Transverse colon (tissue), 4 donors: Measurements from ENCODE around the gene MORC1. TPM values are rescaled to one million over a fixed set of nuclear protein-coding genes. Genes with fewer than 3 reads are reported as not detected.

ENCODE experiments used
- DNase-seq: peaks from one replicate; pipeline ENCODE4 v3.0.0-alpha.2; 2019
- H3K27ac ChIP-seq, 4 donors: fragments of 200-600 bp; sonication (generic); 2 replicates each; pipeline ENCODE4 v1.5.1; 2016 to 2018; ENCODE audit warnings: inconsistent platforms in 4 of 4
- H3K27me3 ChIP-seq: fragments of 200-600 bp; sonication (generic); 2 replicates; pipeline ENCODE4 v1.5.1; 2017; ENCODE audit warnings: inconsistent platforms
- H3K36me3 ChIP-seq, 4 donors: fragments of 200-600 bp; sonication (generic); 2 replicates each; pipeline ENCODE4 v1.5.1; 2017 to 2019; ENCODE audit warnings: inconsistent platforms in 4 of 4
- H3K4me1 ChIP-seq, 4 donors: fragments of 200-600 bp; sonication (generic); 2 replicates each; pipeline ENCODE4 v1.5.1; 2017 to 2020; ENCODE audit warnings: inconsistent platforms in 4 of 4
- H3K4me3 ChIP-seq, 4 donors: fragments of 200-600 bp; sonication (generic); 1 replicate in 1 of 4; 2 replicates in 3 of 4; pipeline versions ENCODE4 v1.5.1 to v1.6.1; 2017 to 2019; ENCODE audit warnings: inconsistent platforms in 4 of 4
- H3K9me3 ChIP-seq, 2 donors: fragments of 200-600 bp; sonication (generic); 2 replicates each; pipeline ENCODE4 v1.5.1; 2017 to 2019; ENCODE audit warnings: inconsistent platforms in 2 of 2
- EP300 ChIP-seq: sonication (generic); formaldehyde crosslinking; IDR thresholded peaks from one replicate; pipeline ENCODE4 v1.6.1; 2017; ENCODE audit warnings: antibody characterized with exemption, low read depth
- POLR2A ChIP-seq: fragments of 450-650 bp; IDR thresholded peaks from one replicate; pipeline ENCODE4 v1.6.1; 2016; ENCODE audit warnings: antibody characterized with exemption, mild to moderate bottlenecking, moderate library complexity
- POLR2AphosphoS5 ChIP-seq, 3 donors: sonication (generic); formaldehyde crosslinking; IDR thresholded peaks; one replicate each; pipeline ENCODE4 v1.6.1; 2016; ENCODE audit warnings: antibody characterized with exemption in 3 of 3
- WGBS, 2 donors: methylation state at CpG; one replicate each; pipeline ENCODE4 v1.1.5; 2018; ENCODE audit warnings: low coverage in 1 of 2; 5-methylcytosine and 5-hydroxymethylcytosine counted together
- in situ Hi-C, 4 donors: fragments of 200-750 bp; cut with MboI; loops; one replicate each; pipeline versions ENCODE4 v1.15.0 to v1.15.1; 2017; ENCODE audit warnings: low sequenced_read_pairs in 3 of 4, low pct_ligation_motif_present in 1 of 4, low pct_unique_long_range_greater_than_20kb in 1 of 4
- intact Hi-C: fragments of 100-400 bp; cut with DNase I; formaldehyde crosslinking; loops from one replicate; pipeline ENCODE4 v1.15.1; 2023; ENCODE audit warnings: low total_unique reads
- total RNA-seq, 4 donors: library from RNA; depleted of rRNA; stranded (reverse); fragments of >200 nt; gene quantifications; one replicate each; pipeline ENCODE4 v1.1.0, GENCODE V29; 2016
- TF ChIP-seq, protein P1 (sequence below), 5 experiments: fragments of 200-600 bp in 3 of 5; fragments of 450-650 bp in 2 of 5; sonication (generic) in 3 of 5; IDR thresholded peaks; 1 replicate in 2 of 5; 2 replicates in 3 of 5; pipeline ENCODE4 v1.5.1; 2016 to 2017; ENCODE audit warnings: antibody characterized with exemption in 5 of 5, inconsistent platforms in 3 of 5, mild to moderate bottlenecking in 2 of 5, moderate library complexity in 1 of 5

MORC1 gene
- total RNA-seq, 4 donors from 2014 or later: 0.16 TPM; not detected in 3

DNA sequence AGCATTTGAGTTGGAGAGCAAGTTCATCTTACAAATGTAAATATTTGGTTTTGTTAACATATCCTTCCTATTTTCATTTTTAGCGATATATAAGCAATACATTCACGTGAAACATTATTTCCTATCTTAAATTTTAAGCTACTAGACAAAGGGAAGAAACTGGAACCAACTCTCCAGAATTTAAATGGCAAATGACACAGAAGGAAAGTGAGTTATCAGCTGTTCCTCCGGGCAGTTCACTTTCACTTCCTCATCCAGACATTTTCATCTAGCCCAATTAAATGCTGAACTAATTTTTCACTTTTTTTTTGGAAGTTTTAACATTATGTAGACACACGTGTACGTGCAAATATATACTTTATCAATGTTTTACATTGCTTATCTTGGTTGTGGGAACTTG is 58.7 kb downstream of the MORC1 start:
- no peak for TF ChIP-seq EP300
- no peak for TF ChIP-seq POLR2AphosphoS5 (IDR thresholded peaks at IDR 0.05)
- TF ChIP-seq, protein P1, sequence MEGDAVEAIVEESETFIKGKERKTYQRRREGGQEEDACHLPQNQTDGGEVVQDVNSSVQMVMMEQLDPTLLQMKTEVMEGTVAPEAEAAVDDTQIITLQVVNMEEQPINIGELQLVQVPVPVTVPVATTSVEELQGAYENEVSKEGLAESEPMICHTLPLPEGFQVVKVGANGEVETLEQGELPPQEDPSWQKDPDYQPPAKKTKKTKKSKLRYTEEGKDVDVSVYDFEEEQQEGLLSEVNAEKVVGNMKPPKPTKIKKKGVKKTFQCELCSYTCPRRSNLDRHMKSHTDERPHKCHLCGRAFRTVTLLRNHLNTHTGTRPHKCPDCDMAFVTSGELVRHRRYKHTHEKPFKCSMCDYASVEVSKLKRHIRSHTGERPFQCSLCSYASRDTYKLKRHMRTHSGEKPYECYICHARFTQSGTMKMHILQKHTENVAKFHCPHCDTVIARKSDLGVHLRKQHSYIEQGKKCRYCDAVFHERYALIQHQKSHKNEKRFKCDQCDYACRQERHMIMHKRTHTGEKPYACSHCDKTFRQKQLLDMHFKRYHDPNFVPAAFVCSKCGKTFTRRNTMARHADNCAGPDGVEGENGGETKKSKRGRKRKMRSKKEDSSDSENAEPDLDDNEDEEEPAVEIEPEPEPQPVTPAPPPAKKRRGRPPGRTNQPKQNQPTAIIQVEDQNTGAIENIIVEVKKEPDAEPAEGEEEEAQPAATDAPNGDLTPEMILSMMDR (IDR thresholded peaks at IDR 0.05): no peak
- TF ChIP-seq POLR2A: no peak
- no peaks in the 10 kb centered on the region for H3K9me3 ChIP-seq
- 8 to 20% methylated on average over 5 of the region's 5 CpGs for WGBS, 2 donors
- H3K4me1 ChIP-seq: no peaks in the 10 kb centered on the region
- in situ Hi-C loops: loop anchor here in 1 of 4 donors (25.0 kb wide), 1 partner anchor 178 kb away; no protein-coding TSS in a partner anchor
- intact Hi-C loops: no loop called here
- H3K27me3 ChIP-seq: no peaks in the 10 kb centered on the region
- H3K4me3 ChIP-seq: no peak overlapping the region
- H3K27ac ChIP-seq: no peak overlapping the region
- no peak for DNase-seq
- H3K36me3 ChIP-seq: no peaks in the 10 kb centered on the region

DNA sequence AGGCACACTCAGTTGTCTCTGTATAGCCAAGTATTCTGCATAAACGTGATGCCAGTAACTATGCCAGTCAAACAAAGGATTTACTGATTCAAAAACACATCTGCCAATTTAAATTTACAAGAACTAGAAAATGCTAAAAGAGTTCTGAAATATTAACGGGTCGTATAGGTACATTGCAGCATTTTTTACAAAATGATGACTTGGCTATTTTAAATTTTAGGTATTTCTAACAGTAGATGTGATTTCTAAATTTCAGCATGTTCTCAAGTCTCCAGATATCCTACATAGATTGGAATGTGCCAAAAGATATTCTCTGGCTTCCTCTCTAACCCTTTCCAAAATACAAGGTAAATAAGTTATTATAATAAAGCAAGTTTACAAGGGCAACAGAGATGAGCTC is 60.3 kb downstream of the MORC1 start:
- no peak overlapping the region for H3K27ac ChIP-seq
- H3K36me3 ChIP-seq: no peaks in the 10 kb centered on the region
- intact Hi-C loops (no loop called here), in situ Hi-C loops (loop anchor here in 1 of 4 donors (25.0 kb wide), 1 partner anchor 180 kb away; no protein-coding TSS in a partner anchor)
- no peak for TF ChIP-seq POLR2A
- TF ChIP-seq EP300: no peak
- no peak for TF ChIP-seq POLR2AphosphoS5 (IDR thresholded peaks at IDR 0.05)
- TF ChIP-seq, protein P1 (IDR thresholded peaks at IDR 0.05): no peak
- 81 to 85% methylated on average over 3 of the region's 3 CpGs for WGBS, 2 donors
- no peaks in the 10 kb centered on the region for H3K27me3 ChIP-seq
- H3K4me1 ChIP-seq: no peaks in the 10 kb centered on the region
- no peak for DNase-seq
- no peaks in the 10 kb centered on the region for H3K9me3 ChIP-seq
- H3K4me3 ChIP-seq: no peak overlapping the region

DNA sequence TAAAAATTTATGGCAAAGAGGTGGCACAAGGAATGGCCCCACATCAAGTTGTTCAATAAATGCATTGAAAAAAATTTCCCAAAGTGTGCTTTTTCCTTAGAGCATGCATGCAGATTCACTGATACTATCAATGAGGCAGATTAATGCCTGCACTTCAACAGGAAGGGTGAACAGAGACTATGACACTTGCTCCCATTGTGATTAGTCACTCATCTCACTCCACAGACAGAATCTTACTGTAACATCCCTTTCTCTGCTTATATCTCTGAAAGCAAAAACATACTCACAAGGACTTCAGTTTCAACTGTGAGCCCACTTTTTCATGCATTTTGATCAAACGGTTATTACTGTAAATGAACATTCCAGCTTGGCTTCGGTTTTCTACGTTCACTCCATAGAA is 60.9 kb downstream of the MORC1 start:
- TF ChIP-seq, protein P1 (IDR thresholded peaks at IDR 0.05): no peak
- TF ChIP-seq POLR2AphosphoS5 (IDR thresholded peaks at IDR 0.05): no peak
- no peak for TF ChIP-seq EP300
- no peak for TF ChIP-seq POLR2A
- intact Hi-C loops (no loop called here), in situ Hi-C loops (loop anchor here in 1 of 4 donors (25.0 kb wide), 1 partner anchor 180 kb away; no protein-coding TSS in a partner anchor)
- H3K4me3 ChIP-seq: no peak overlapping the region
- H3K9me3 ChIP-seq: no peaks in the 10 kb centered on the region
- H3K4me1 ChIP-seq: no peaks in the 10 kb centered on the region
- no peak overlapping the region for H3K27ac ChIP-seq
- H3K27me3 ChIP-seq: no peaks in the 10 kb centered on the region
- DNase-seq: no peak
- H3K36me3 ChIP-seq: no peaks in the 10 kb centered on the region
- WGBS, 2 donors: 93% methylated on average over 3 of the region's 3 CpGs

DNA sequence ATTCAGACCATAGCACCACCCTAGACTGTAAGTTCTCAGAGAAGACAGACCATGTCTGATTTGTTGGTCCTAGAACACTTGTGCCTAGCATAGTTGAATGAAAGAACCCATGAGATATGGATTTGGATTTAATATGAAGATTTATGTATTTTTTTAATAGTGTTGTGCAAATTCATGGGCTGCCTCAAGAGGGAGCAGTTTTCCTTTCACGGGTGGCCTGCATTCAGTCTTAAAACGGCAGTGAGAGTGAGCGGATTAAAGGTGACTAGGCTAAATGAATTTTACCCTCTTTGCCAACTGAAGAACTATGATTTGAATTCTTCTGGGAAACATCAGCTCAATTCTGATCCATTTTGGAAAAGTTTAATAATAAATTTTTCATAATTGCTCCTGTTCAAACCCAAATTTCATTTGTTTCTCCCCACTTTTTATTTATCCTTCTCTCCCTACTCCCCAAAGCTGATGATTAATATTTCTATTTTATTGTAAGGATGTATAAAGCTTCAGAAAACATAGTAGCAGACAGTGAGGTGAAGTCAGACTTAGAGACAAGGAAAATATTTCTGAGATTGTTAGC is 67.3 kb downstream of the MORC1 start:
- 42 to 44% methylated on average over 3 of the region's 3 CpGs for WGBS, 2 donors
- TF ChIP-seq POLR2AphosphoS5 (IDR thresholded peaks at IDR 0.05) (no peak), EP300 (no peak), POLR2A (no peak)
- TF ChIP-seq, protein P1 (IDR thresholded peaks at IDR 0.05): peak; percentile 47 to 63 (median 58)
- H3K27ac ChIP-seq: no peak overlapping the region
- intact Hi-C loops (no loop called here), in situ Hi-C loops (loop anchor here in 1 of 4 donors (25.0 kb wide), 1 partner anchor 187 kb away; no protein-coding TSS in a partner anchor)
- no peaks in the 10 kb centered on the region for H3K4me1 ChIP-seq
- H3K27me3 ChIP-seq: no peaks in the 10 kb centered on the region
- H3K36me3 ChIP-seq: no peaks in the 10 kb centered on the region
- H3K9me3 ChIP-seq: no peaks in the 10 kb centered on the region
- peak; percentile 26 for DNase-seq
- no peak overlapping the region for H3K4me3 ChIP-seq
